8988T (cell line): ENCODE measurements around the gene FGFR1OP2.
A peak's percentile ranks its signal among the peaks of the same experiment; 100 is the strongest.

Source experiments
- DNase-seq: peaks from one replicate; pipeline ENCODE4 v3.0.0; 2011

Gene FGFR1OP2

DNA sequence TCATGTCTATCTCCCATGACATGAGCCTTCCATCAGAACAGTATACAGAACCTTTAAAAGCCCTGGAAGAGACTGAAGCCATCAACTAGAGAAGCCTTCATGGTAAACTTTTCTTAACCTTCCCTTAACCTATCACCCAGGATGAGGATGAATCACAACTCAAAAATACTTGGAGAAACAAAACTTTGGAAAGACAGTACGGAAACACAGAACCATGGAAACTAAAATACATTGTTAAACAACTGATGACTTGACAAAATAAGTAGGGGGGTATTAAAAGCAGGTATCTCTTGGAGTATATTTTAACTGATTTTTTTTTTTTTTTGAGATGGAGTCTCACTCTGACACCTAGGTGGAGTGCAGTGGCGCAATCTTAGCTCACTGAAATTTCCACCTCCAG is 67.2 kb downstream of the FGFR1OP2 start:
- DNase-seq: no peak

DNA sequence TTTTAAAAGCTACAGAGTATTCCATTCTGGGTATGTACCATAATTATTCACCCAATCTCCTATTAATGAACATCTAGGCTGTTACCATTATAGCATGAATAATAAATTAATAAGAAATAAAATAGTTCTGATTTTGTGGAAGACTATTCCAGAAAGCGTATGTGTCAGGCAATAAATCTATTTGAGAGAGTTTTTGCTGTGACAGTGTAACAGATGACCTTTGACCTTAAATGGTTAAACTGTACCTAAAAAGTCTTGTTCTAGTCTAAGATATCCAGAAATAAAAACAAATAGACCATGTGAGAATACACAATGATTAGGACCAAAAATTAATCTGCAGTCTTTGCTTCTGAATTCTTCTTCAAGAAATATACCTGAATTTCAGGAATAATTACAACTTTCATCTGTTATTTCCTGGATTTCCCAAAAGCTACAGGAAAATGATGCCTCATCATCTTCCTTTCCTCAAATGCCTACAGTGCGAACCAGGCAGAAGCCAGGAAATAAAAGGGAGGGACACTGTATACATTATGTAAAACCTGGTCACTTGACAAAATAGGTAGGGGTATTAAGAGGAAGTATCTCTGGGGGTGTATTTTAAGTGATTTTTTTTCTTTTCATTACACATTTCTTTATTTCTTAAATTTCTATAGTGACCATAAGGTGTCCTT is 68.7 kb downstream of the FGFR1OP2 start:
- no peak for DNase-seq

DNA sequence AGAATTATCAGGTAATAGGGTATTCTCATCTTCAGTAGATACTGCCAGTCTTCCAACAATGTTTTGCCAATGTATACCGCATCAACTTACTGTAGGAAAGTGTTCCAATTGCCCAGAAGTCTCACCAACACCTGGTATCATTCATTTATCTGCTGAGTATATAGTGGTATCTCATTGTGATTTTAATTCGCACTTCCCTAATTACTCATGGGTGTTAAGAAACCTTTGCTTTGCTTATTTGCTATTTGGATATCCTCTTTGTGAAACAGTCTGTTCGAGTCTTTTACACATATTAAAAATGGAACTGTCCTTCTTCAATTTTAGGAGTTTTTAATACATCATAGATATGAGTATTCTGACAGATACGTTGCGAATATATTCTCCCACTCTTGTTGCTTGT is 69.8 kb downstream of the FGFR1OP2 start:
- no peak for DNase-seq

DNA sequence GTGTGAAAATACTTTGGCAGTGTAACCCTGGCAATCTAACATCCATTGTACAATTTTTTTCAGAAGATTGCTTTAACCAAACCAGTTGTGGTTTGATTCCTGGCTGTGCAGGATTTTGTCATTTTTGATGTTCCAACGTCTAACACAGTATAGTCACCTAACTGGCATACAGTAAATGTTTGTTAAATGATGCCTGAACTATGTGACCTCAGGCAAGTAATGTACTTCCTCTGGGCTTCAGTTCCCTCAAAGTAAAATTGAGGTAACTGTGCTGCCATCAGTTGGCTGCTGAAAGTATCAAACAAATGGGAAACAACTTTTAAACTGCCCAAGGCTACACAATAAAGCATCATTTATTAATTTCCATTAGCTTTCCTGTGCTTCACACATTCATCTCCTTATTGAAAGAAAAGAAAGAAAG is 71.6 kb downstream of the FGFR1OP2 start:
- DNase-seq: no peak

DNA sequence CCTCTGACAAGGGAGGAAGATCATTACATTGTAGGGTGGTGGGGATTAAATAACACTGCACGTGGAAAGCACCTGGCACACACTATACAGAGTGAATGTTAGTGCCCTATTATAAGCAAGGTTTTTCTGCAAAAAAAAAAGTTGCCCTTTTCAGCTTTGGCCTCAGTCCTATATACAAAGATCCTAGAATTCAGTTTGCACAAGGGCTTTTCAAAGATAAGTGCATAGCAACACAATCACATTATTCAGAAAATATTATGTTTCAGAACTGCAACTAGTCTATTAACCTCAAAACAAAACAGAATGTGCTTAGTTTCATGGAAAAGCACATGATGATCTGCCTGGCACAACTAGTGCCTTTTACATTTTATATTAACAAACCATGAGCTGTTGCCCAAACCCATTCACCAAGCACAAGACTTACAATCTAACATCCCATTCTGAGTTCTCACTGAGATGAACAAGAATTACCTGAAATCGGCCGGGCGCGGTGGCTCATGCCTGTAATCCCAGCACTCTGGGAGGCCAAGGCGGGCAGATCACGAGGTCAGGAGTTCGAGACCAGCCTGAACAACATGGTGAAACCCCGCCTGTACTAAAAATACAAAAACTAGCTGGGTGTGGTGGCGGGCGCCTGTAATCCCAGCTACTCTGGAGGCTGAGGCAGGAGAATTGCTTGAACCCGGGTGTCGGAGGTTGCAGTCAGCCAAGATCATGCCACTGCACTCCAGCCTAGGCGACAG is 74.1 kb downstream of the FGFR1OP2 start:
- DNase-seq: no peak

DNA sequence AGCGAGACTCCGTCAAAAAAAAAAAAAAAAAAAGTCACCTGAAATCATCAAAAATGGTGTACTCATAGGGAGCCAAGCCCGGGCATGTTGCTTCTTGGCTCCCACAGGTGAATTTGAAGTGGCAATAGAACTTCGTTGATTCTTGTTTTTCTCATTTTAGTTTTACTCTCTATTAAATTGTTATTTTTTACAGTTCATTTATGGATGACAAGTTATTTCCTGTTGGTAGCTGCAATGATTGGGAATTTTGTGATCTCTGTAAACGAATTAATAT is 74.6 kb downstream of the FGFR1OP2 start:
- no peak for DNase-seq

DNA sequence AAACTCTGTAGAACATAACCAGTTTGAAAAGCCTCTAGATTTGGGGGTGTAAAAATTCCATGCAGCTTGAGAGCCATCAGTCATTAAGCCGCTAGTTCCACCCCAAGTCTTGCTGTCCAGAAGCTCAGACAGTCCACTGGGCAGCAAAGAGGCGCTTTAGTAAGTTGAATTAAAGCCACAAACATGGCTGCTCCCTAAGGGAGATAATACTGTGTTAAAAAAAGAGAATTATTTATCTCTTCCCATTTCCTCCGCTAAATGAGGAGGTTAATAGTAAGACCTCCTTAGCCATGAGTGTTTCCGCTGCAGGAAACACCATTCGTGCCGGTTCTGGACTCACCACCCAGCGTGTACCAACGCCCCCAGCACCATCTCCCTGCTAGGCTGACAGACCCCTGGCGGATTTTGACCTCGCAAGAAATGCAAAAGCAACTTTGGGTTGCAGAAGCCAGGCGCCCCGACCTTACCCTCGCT is 75.4 kb downstream of the FGFR1OP2 start:
- DNase-seq: no peak

DNA sequence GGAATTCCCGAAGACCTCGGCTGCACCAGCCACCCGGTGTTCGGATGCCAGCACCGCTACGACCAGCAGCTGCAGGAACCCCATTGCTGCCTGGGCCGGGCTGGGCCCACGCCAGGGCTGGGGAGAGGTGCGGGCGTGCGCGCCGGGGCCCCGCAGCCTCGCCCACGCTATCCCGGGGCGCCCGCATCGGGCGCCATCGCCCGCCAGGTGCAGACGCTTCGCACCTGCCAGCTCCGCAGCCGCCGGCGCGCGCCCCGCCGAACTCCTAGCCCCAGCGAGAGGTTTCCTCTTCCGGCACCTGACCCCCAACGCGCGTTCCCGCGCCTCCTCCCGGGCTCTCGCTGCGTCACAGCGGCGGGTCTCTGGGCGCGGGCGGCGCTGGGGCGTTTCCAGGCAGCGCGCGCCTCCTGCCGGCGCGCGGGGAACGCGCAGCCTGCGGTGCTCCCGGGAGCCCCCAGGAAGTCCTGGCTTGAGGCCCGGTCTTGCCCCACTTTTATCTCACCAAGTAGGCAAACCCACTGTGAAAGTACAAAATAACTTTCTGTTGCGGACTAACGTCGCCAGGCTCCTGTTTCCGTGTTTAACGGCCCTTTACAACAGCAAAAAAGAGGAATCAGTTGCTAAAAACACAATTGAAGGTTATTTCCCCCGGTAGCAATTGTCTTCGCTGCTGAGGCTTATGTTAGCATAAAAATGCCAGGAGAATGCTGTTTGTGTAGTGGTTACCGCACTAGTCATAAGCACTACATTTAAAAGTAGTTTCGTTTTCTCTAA is 76.0 kb downstream of the FGFR1OP2 start, which contains the start of gene TM7SF3:
Gene TM7SF3, minus strand, starts transcription at position 300 of the 774 bp plus-strand sequence. Its CDS starts 216 bp downstream, at position 84.
- peak; percentile 77 for DNase-seq

DNA sequence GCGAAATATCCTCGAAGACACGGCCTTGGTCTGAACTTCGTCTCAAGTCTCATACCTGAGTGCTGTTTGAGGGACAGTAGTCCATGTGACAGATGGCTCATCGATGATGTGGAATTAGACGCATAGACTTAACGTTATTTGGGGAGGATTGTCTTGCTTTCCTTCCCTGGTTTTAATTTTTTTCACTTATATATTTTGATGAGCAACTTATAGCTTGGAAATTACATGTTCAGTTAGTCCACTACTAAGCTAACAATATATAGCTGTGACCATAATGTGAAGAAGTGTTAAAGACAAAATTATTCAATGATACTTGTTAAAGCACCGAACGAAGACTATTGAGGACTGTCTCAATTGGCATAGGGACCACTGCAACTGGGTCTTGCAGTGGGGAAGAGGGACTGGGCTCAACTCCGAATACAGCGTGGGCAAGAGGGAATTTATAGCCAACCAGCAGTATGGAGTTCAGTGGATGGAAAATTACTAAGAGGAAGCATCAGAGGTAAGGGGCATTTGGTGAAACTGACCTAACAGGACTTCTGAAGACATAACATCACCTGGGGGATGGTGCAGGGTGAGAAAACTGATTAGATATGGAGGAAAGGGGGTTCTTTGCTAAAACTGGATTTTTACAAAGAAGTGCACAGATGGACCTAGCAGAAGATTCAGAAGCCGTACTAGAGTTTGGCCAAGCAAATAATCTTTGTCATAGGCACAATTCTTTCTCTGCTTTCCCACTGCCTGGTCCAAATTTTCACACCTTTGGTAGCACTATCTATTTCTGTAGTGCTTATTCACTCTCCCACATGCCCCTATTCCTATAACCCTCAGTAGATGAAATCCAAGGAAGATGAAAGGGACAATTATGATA is 76.8 kb downstream of the FGFR1OP2 start:
- no peak for DNase-seq

DNA sequence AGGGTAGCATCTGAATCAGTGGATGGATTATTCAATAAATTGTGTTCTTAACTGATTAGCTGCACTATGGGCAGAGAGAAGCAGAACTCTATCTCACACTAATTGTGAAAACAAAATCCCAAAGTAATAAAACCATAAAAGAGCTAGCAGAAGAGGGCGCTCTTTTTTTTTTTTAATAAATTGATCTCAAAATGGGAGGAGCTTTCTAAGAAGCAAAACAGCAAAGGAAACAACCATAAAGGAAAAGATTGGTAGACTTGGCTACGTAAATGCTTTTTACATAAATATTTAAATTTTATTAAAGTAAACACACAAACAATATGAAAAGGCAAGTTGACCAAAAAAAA is 77.4 kb downstream of the FGFR1OP2 start:
- no peak for DNase-seq
